GM12878 (cell line): Measurements from ENCODE around the gene IFIT3. TPM values are rescaled to one million over a fixed set of nuclear protein-coding genes. Genes with fewer than 3 reads are reported as not detected.

Source experiments
- ATAC-seq: fragments of 200-7000 bp; cut with Tn5 transposase; 3 replicates; pipeline ENCODE4 v1.9.1; 2020; ENCODE audit warnings: mild to moderate bottlenecking, moderate library complexity
- BruUV-seq: library from RNA; stranded (reverse); fragments of 400-500 nt; replicated peaks from 2 replicates; lab custom pipeline; 2021; lab: Mats Ljungman, UMichigan
- CTCF ChIA-PET: fragments of 300-600 bp; sonication (Branson Sonifier 250); formaldehyde crosslinking; extraction: SDS; loops from one replicate; lab custom pipeline; 2021; ENCODE audit warnings: inconsistent platforms; lab: Yijun Ruan, JAX
- POLR2A ChIA-PET: fragments of 350-600 bp; formaldehyde crosslinking; extraction: SDS; loops from one replicate; lab custom pipeline; 2021; ENCODE audit warnings: inconsistent platforms; lab: Charles Lee
- RAD21 ChIA-PET: fragments of 300-600 bp; sonication (Branson Sonifier 250); formaldehyde crosslinking; loops from one replicate; lab custom pipeline; 2023; ENCODE audit warnings: antibody characterized with exemption; ENCODE audit not compliant: unreplicated experiment; lab: Charles Lee
- SMC1A ChIA-PET: fragments of 300-600 bp; sonication (Branson Sonifier 250); formaldehyde crosslinking; loops from one replicate; lab custom pipeline; 2023; ENCODE audit not compliant: unreplicated experiment, uncharacterized antibody; lab: Charles Lee
- DNase-seq: peaks from one replicate; pipeline ENCODE4 v3.0.0-alpha.2; 2011; ENCODE audit warnings: low read depth, low spot score
- FAIRE-seq: peaks from 3 replicates; lab custom pipeline; 2011; peaks lifted over from hg19 to GRCh38; lab: Jason Lieb, UNC
- H2AFZ ChIP-seq: 2 replicates; pipeline ENCODE4 v1.6.0; 2011; ENCODE audit warnings: low read depth, low read length, control low read depth; ENCODE audit not compliant: control insufficient read depth
- H3K27ac ChIP-seq: 2 replicates; pipeline ENCODE4 v1.5.1; 2011; ENCODE audit warnings: control low read depth; ENCODE audit not compliant: control insufficient read depth, insufficient read depth
- H3K27me3 ChIP-seq, 2 experiments: replicated peaks in 1 of 2; 2 replicates each; pipeline versions ENCODE4 v1.6.0 to v1.6.1; 2011; ENCODE audit warnings: low read length in 1 of 2; ENCODE audit not compliant: control insufficient read depth in 2 of 2, insufficient read depth in 2 of 2
- H3K36me3 ChIP-seq, 2 experiments: 2 replicates each; pipeline ENCODE4 v1.5.1; 2011; ENCODE audit warnings: low read length in 1 of 2; ENCODE audit not compliant: control insufficient read depth in 2 of 2, insufficient read depth in 2 of 2
- H3K4me1 ChIP-seq: 2 replicates; pipeline ENCODE4 v1.6.1; 2011; ENCODE audit warnings: mild to moderate bottlenecking, low read length, moderate library complexity, mixed read lengths; ENCODE audit not compliant: control insufficient read depth, insufficient read depth
- H3K4me2 ChIP-seq: 2 replicates; pipeline ENCODE4 v1.6.0; 2011; ENCODE audit warnings: control low read depth; ENCODE audit not compliant: control insufficient read depth, insufficient read depth
- H3K4me3 ChIP-seq: fragments of 200-600 bp; sonication (generic); 2 replicates; pipeline ENCODE4 v1.5.1; 2016
- H3K79me2 ChIP-seq: 2 replicates; pipeline ENCODE4 v1.6.0; 2011; ENCODE audit warnings: low read length; ENCODE audit not compliant: control insufficient read depth, insufficient read depth
- H3K9ac ChIP-seq: 2 replicates; pipeline ENCODE4 v1.8.0; 2011; ENCODE audit warnings: low read length, control low read depth, mixed read lengths; ENCODE audit not compliant: control insufficient read depth, insufficient read depth
- H3K9me3 ChIP-seq: replicated peaks from 3 replicates; pipeline ENCODE4 v1.5.1; 2011; ENCODE audit warnings: mild to moderate bottlenecking, low read length; ENCODE audit not compliant: control insufficient read depth, insufficient read depth
- H4K20me1 ChIP-seq: 2 replicates; pipeline ENCODE4 v1.6.0; 2011; ENCODE audit not compliant: control insufficient read depth, insufficient read depth
- ZNF207 ChIP-seq: fragments of 450-650 bp; IDR thresholded peaks from 2 replicates; pipeline ENCODE4 v1.6.1; 2014; ENCODE audit warnings: antibody characterized with exemption, mild to moderate bottlenecking, borderline replicate concordance
- WGBS: methylation state at CpG from one replicate; pipeline ENCODE4 v1.1.6; 2016; ENCODE audit warnings: low lambda C conversion rate; ENCODE audit not compliant: insufficient replicate concordance, insufficient coverage; ENCODE audit errors: missing lambda C conversion rate; 5-methylcytosine and 5-hydroxymethylcytosine counted together
- in situ Hi-C: fragments of 300-500 bp; cut with MboI; formaldehyde crosslinking; loops from 9 replicates; pipeline ENCODE4 v1.14.3; 2018; ENCODE audit warnings: mixed read lengths
- intact Hi-C: fragments of 100-400 bp; cut with micrococcal nuclease; formaldehyde crosslinking; loops from one replicate; pipeline ENCODE4 v1.14.2; 2022; ENCODE audit not compliant: unreplicated experiment
- polyA plus RNA-seq, 11 experiments: library from polyadenylated mRNA; depleted of rRNA in 4 of 11; unstranded in 6 of 11; stranded (reverse) in 5 of 11; fragments of >200 nt; fragmentation: Nextera tagmentation in 4 of 11; fragmentation: Illumina TruSeq in 1 of 11; extraction: Ambion mirVana in 4 of 11; extraction: Trizol in 1 of 11; gene quantifications; 1 replicate in 1 of 11; 2 replicates in 10 of 11; pipeline versions ENCODE4 v1.2.1 to v1.2.3, GENCODE V29; 2011 to 2016; ENCODE audit warnings: inconsistent platforms in 2 of 11, missing spikeins in 2 of 11, low read depth in 1 of 11
- total RNA-seq, 4 experiments: library from RNA; depleted of rRNA in 3 of 4; stranded (reverse); fragments of >200 nt in 3 of 4; fragmentation: Illumina TruSeq in 1 of 4; extraction: Trizol in 1 of 4; gene quantifications; 2 replicates each; pipeline versions ENCODE4 v1.2.1 to v1.2.3, GENCODE V29; 2013 to 2021
- TF ChIP-seq, protein P1 (sequence below): fragments of 450-650 bp; IDR thresholded peaks from 2 replicates; pipeline ENCODE4 v1.6.1; 2016; ENCODE audit warnings: mild to moderate bottlenecking, moderate library complexity, borderline replicate concordance

Gene IFIT3
- total and polyA plus RNA-seq, 10 of the 15 experiments (the other 5 are each of a cell fraction or from before 2014, with no cell fraction given) = 27.0 to 70.2 (median 51.1) TPM

DNA sequence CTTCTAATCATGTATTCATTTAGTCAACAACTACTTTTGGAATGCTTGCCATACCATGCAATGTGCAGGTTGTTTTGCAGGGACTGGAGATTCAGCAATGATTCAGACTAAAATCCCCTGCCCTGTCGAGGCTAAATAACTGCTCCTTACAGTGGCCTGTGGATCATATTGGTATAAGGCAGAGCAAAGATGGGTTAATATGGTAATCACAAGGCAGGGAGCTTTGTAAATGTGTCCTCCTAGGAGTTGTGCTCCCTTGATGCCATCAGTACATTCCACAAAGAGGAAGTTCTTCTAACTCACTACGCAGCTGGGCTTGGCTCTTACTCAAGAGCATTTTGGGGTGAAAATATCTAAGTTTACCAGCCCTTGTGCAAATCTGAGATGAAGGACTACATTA, 26.6 kb upstream of the IFIT3 start:
- ChIA-PET RAD21 (interaction anchor here (1.0 to 6.5 kb wide), 7 partner anchors 26 to 91 kb away, joined by 3 to 68 read pairs (median 6); partner anchors contain the start of genes IFIT1 and IFIT3), SMC1A (interaction anchor here (1.1 to 9.1 kb wide), 10 partner anchors 10 to 117 kb away, joined by 3 to 98 read pairs (median 4); partner anchors contain the start of genes IFIT3 and LIPA), POLR2A (interaction anchor here (1.1 to 1.9 kb wide), 3 partner anchors 68 to 112 kb away, joined by 4 to 5 read pairs (median 5); partner anchors contain the start of gene IFIT1)
- Histone ChIP-seq H3K27me3 (no peaks in the 10 kb centered on the region), H3K4me3 (peak overlapping the region; percentile 79), H3K9ac (peak overlapping the region; percentile 73), H4K20me1 (no peaks in the 10 kb centered on the region), H2AFZ (peak overlapping the region; percentile 83), H3K36me3 (0 out of 4 replicates have a peak, but pooled peaks cover 0 to 2% of the 10 kb centered on the region in 2 experiments), H3K4me2 (peak overlapping the region; percentile 94)
- ATAC-seq (peak; percentile 28), FAIRE-seq (peak; percentile 56), DNase-seq (no peak)
- intact Hi-C loops = no loop called here
- WGBS = 16% methylated on average over 2 of the region's 2 CpGs
- TF ChIP-seq, protein P1, sequence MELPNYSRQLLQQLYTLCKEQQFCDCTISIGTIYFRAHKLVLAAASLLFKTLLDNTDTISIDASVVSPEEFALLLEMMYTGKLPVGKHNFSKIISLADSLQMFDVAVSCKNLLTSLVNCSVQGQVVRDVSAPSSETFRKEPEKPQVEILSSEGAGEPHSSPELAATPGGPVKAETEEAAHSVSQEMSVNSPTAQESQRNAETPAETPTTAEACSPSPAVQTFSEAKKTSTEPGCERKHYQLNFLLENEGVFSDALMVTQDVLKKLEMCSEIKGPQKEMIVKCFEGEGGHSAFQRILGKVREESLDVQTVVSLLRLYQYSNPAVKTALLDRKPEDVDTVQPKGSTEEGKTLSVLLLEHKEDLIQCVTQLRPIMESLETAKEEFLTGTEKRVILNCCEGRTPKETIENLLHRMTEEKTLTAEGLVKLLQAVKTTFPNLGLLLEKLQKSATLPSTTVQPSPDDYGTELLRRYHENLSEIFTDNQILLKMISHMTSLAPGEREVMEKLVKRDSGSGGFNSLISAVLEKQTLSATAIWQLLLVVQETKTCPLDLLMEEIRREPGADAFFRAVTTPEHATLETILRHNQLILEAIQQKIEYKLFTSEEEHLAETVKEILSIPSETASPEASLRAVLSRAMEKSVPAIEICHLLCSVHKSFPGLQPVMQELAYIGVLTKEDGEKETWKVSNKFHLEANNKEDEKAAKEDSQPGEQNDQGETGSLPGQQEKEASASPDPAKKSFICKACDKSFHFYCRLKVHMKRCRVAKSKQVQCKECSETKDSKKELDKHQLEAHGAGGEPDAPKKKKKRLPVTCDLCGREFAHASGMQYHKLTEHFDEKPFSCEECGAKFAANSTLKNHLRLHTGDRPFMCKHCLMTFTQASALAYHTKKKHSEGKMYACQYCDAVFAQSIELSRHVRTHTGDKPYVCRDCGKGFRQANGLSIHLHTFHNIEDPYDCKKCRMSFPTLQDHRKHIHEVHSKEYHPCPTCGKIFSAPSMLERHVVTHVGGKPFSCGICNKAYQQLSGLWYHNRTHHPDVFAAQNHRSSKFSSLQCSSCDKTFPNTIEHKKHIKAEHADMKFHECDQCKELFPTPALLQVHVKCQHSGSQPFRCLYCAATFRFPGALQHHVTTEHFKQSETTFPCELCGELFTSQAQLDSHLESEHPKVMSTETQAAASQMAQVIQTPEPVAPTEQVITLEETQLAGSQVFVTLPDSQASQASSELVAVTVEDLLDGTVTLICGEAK = no peak
- TF ChIP-seq ZNF207 = peak; percentile 19; the same call in 1 of the 2 replicates
- TF ChIP-seq, all 136 proteins: peak for 1
- Histone ChIP-seq H3K79me2 (peaks cover 23% of the 10 kb centered on the region), H3K9me3 (no peaks in the 10 kb centered on the region), H3K27ac (peak overlapping the region; percentile 64), H3K4me1 (peaks cover 9% of the 10 kb centered on the region)
- CTCF ChIA-PET = interaction anchor here (1.1 to 7.4 kb wide), 8 partner anchors 10 to 92 kb away, joined by 3 to 95 read pairs (median 4); no protein-coding TSS in a partner anchor
- in situ Hi-C loops = no loop called here
- TSS peak; percentile 94 for BruUV-seq
